ENCODE data around the gene HNRNPA0.

DNA sequence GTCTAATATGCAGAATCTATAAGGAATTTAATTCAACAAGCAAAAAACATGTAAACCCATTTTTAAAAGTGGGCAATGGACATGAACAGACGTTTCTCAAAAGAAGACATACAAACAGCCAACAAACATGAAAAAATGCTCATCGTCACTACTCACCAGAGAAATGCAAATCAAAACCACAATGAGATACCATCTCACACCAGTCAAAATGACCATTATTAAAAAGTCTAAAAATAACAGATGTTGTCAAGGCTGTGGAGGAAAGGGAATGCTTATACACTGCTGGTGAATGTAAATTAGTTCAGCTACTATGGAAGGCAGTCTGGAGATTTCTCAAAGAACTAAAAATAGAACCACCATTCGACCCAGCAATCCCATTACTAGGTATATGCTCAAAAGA is 15.2 kb downstream of the HNRNPA0 start:
- TF ChIP-seq CTCF (IDR thresholded peaks at IDR 0.05), result no peak
- no peak for TF ChIP-seq POLR2A (IDR thresholded peaks at IDR 0.05)

Measured in uterus (tissue), 2 donors.